Esophagus muscularis mucosa (tissue), 3 donors: ENCODE results near the gene AGBL1.

ENCODE experiments used
- POLR2A ChIP-seq: fragments of 450-650 bp; IDR thresholded peaks from one replicate; pipeline ENCODE4 v1.6.1; 2017; ENCODE audit warnings: antibody characterized with exemption, moderate library complexity, mild to moderate bottlenecking, low read depth
- POLR2AphosphoS5 ChIP-seq, 2 donors: sonication (generic); formaldehyde crosslinking; IDR thresholded peaks; one replicate each; pipeline ENCODE4 v1.6.1; 2017; ENCODE audit warnings: antibody characterized with exemption in 2 of 2
- TF ChIP-seq, protein P1 (sequence below), 3 experiments: fragments of 200-600 bp in 2 of 3; fragments of 450-650 bp in 1 of 3; sonication (generic) in 2 of 3; IDR thresholded peaks; one replicate each; pipeline ENCODE4 v1.5.1; 2017 to 2019; ENCODE audit warnings: antibody characterized with exemption in 3 of 3, mild to moderate bottlenecking in 2 of 3, moderate library complexity in 1 of 3

DNA sequence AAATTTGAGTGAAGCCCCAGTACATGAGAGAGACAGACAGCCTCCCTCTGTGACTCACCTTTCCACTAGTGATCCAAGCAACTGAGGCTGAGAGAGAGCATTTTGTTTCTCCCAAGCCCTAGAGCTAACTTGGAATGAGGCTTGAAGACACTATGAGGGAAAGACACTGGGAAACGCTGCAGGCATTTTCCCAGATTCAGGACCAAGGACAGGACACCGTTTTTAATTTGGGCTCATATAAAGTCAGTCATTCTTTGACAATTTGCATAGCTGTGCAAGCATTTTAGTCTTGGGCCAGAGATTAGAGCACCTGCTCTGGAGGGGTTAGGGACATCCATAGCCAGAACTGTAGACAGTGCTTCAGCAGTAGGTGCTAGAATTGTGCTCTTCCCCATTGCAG lies 249.0 kb downstream of the AGBL1 start:
- TF ChIP-seq POLR2AphosphoS5 (IDR thresholded peaks at IDR 0.05), result no peak
- TF ChIP-seq, protein P1, sequence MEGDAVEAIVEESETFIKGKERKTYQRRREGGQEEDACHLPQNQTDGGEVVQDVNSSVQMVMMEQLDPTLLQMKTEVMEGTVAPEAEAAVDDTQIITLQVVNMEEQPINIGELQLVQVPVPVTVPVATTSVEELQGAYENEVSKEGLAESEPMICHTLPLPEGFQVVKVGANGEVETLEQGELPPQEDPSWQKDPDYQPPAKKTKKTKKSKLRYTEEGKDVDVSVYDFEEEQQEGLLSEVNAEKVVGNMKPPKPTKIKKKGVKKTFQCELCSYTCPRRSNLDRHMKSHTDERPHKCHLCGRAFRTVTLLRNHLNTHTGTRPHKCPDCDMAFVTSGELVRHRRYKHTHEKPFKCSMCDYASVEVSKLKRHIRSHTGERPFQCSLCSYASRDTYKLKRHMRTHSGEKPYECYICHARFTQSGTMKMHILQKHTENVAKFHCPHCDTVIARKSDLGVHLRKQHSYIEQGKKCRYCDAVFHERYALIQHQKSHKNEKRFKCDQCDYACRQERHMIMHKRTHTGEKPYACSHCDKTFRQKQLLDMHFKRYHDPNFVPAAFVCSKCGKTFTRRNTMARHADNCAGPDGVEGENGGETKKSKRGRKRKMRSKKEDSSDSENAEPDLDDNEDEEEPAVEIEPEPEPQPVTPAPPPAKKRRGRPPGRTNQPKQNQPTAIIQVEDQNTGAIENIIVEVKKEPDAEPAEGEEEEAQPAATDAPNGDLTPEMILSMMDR (IDR thresholded peaks at IDR 0.05), result no peak
- no peak for TF ChIP-seq POLR2A
